ENCODE measurements around the gene C1orf94.
"Not testable (repeated sequence)": the region's sequence is repeated elsewhere in the genome, so short reads cannot be mapped to it uniquely, and the experiment has no call there.

C1orf94 gene

GRCh38 chr1:34164771-34165391 lies 11.8 kb upstream of the C1orf94 start, which contains the start of gene CSMD2:
Gene CSMD2 (minus strand): TSS chr1:34165230. CDS start chr1:34165097, 133 bp downstream.
- DNase-seq, result no peak

DNA sequence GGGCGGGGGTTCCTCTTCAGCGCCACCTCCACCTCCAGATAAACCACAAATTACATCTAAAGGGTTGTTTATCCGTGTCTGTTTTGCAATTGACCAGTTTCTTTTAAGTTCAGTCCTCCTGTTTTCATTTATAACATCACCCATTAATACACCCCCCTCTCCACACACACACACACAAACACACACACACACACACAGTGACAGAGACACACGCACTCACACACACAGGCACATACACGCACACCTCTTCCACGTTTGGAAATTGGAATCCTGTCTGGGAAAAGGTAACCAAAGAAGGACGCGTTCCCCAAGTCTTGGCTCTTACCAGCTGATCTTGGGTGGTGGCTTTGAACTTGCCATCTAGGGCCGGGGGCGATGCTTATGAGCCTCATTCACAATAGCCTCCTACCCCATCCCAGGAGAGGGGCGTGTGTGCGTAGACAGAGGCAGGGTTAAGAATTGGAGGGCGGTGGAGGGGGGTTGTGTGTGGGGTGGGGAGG lies 11.2 kb upstream of the C1orf94 start:
- no peak for DNase-seq

DNA sequence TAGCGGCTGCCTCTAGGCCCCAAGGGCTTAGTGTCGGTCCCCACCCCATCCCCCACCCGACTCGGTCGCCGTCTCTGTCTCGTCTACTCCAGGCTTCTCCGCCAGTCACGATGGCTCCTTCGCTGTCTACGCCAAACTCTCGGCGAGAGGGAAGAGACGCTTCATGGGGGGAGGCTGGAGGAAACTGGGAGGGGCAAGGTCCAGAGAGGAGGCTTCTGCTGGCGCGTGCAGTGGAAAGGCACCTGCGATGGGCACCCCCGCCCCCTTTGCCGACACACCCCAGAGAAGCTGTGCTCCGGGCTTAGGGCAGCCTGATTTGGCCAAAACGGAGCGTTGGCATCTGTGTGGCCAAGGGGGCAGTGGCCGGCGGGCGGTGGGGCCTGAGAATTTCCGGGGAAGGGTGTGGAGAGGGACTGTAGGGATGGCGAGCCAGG lies 10.5 kb upstream of the C1orf94 start:
- DNase-seq, result no peak

DNA sequence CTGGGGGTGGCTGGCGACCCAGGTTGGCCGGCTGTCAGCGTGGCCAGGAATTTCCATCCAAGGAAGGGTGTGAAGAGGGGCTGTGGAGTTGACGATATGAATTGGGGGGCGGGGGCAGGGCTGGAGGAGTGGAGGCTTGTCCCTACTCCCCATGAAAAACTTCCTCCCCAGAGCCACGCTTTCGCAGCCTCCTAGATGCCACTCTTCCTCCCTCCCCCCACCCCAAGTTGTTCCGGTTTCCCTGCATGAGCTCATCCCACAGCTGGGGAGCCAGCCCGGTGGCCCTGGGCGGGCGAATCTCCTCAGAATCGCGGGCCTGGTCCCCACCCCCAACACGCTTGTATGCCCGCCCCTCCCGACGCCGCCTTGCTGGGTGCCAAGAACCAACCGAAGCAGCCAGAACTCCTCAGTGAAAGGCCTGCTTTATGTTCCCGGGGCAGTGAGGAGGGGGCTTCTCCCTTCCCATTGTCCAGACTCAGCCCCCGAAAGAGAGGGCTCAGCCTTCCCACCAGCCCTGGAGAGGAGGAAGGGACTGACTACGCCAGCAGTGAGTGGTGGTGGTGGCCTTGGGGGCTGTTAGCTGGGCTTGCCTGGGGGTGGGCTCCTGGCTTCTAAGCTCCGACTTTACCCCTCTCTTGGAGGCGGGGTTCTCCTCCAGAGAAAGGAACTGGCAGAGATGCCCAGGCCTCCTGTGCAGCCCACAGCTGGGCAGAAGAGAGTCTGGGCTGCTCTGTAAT lies 9.9 kb upstream of the C1orf94 start:
- DNase-seq, result no peak

GRCh38 chr1:34167389-34167788 lies 9.3 kb upstream of the C1orf94 start:
- DNase-seq, result no peak

DNA sequence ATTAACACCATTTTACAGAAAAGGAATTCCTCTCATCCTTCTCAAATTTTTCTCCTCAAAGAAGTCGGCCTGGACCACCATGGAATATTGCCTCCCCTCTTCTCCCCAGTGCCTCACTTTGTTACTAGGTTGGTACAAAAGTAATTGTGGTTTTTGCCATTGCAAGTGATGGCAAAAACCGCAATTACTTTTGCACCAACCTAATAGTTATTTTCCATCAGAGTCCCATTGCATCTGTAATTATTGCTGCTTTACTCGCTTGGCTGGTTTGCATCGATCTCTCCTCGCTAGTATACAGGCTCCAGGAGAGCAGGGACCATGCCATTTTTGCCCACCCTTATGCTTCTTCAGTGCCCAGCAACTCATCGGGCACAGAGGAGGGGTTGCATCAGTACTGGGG lies 963 bp upstream of the C1orf94 start:
- DNase-seq, result no peak

GRCh38 chr1:34178072-34178471 lies 1.4 kb downstream of the C1orf94 start:
- no peak for DNase-seq

DNA sequence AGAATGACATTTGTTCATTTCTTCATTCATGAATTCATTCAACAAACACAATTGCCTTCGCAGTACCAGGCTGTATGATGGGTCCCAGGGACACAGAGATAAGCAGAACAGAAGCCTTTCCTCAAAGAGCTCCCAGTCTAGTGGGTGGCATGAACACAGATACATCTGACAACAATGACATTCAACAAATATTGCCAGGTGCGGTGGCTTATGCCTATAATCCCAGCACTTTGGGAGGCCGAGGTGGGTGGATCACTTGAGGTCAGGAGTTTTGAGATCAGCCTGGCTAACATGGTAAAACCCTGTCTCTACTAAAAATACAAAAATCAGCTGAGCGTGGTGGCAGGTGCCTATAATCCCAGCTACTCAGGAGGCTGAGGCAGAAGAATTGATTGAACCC lies 6.7 kb downstream of the C1orf94 start:
- DNase-seq, result not testable (repeated sequence)

GRCh38 chr1:34186741-34187494 lies 10.2 kb downstream of the C1orf94 start:
- DNase-seq, result no peak

- DNase-seq, result no peak
These were observed 11.7 kb downstream of the C1orf94 start for GRCh38 chr1:34188418-34188817.

DNA sequence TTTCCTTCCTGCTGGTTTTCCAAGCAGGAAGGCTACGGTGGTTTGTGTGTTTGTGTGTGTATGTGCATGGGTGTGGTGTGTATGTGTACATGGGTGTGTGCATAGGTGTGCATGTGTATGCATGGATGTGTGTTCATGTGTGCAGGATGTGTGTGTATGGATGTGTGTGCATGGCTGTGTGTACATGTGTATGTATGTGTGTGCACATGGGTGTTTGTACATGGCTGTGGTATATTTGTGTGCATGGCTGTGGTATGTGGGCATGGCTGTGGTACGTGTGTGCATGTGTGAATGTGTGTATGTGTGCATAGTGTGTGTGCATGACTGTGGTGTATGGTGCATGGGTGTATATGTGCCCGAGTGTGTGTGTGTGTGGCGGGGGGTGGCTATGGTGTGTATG lies 12.3 kb downstream of the C1orf94 start:
- no peak for DNase-seq

DNA sequence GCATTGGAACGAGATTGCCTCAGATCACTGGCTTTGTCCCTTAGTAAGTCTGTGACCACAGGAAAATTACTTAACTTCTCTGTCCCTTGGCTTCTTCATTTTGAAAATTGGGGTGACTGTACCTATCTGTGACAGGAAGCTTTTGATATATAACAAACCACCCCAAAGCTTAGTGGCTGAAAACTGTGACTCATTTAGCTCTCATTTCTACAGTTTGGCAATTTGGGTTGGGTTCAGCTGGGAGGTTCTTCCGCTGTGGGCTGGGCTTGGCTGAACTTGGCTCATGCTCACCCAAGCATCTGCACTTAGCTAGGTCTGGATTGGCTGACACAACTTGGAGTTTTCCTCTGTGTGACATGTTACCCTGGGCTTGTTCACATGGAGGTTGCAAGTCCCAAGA lies 14.0 kb downstream of the C1orf94 start:
- no peak for DNase-seq

- no peak for DNase-seq
These were observed 15.9 kb downstream of the C1orf94 start for GRCh38 chr1:34192621-34193020.

DNA sequence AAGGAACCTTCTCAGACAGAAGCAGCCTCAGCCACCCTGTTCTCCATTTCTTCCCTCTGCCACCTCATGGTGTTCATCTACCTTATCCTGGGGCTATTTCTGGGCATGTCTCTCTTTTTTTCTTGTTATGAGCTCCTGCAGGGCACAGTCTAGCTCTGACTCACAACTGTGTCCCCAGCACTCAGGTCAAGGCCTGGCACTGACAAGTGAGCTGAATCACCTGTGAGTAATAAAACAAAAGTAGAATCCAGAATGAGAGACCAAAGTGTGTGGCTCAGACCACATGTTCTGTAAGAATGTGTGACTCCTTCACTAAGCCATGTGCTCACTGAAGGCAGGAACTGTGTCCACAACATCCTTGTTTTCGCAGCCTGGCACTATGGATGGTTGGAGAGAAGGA lies 23.2 kb downstream of the C1orf94 start:
- no peak for DNase-seq

DNA sequence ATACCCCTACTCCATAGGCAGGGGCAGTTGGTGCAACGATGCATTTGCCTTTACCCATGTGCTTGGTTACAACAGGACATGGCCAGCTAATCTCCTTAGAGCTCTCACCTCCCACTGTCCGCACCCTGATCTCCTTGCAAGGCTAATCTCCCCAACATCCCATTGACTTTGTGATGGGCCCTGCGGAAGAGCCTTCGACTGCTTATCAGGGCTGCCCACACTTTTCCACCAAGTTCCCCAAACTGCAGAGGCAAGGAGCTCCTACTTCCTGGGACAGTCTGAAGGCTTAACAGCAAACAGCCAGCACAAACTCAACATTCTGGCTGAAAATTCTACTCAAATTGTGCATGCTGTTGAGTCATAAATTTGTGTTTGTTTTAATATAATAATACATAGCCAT lies 36.0 kb downstream of the C1orf94 start:
- no peak for DNase-seq

GRCh38 chr1:34213956-34214355 lies 37.2 kb downstream of the C1orf94 start:
- DNase-seq, result no peak

GRCh38 chr1:34231441-34231840 lies 54.7 kb downstream of the C1orf94 start:
- no peak for DNase-seq

- no peak for DNase-seq
These were observed 58.9 kb downstream of the C1orf94 start for GRCh38 chr1:34235594-34235993.

DNA sequence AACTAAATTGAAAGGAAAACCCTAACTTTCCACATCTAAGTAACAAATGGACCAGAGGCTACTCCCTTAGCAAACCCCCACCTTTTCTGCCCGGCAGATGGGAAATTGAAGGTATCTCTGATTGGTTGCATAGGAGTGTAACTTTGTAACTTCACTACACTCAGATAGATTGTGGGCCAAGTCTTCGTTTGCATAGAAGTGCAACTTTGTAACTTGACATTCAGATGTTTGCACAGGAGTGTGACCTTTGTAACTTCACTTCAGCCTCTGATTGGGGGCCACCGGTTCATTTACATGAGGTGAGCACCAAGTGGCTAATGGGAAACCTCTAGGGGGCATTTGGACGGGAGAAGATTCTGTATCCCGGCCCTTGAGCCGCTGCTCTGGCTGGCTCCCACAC lies 59.4 kb downstream of the C1orf94 start:
- DNase-seq, result no peak

DNA sequence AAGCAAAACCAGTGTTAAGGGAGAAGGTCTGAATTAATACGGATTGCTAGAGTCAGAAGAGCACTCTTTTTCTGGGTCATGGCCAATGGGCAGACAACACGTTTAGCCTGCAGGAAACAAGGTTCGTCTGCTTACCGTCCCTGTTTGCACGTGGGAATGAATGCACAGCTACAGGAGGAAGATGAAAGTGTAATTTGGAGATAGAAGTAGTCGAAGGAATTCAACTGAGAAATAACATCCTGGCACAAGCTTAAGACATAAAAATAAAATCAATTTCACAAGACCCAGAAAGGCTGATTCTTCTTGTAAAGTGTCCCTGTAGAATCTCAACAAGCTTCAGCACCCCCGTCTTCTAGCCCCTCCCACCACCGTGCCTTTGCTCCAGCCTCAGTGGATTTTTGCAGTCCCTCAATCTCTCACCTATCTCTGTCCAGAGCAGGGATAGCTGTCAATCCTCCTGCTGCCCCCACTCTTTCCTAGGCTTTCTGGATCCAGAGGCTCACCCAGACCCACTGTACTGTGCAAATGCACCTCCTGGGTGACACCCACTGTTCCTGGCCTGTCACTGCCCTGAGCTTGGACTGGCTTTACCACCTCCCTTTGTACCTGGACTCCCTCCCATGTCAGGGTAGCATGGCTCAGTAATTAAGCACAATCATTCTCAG lies 60.6 kb downstream of the C1orf94 start:
- no peak for DNase-seq

GRCh38 chr1:34245967-34246366 lies 69.3 kb downstream of the C1orf94 start:
- no peak for DNase-seq

- DNase-seq, result no peak
These were observed 73.6 kb downstream of the C1orf94 start for GRCh38 chr1:34250342-34250741.
